ENCODE results near the gene SOAT1.

DNA sequence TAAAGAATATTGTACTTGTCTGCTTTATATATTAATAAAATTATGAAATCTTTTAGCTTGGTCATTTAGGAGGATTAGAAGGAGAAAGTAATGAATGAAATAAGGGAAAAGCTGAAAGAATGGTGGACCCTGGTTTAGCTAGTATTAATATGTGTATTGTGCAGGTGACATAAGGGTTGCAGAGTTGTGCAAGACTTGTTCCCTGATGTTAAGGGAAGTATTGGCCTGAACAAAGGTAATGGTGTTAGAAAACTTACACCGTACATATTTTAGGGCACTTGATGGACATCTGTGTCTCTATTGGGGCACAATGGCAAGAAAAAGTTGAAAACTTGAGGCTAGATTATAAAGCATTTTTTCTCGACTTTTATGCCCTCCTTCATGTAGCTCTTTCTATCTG lies 32.2 kb downstream of the SOAT1 start:
- TF ChIP-seq ZNF560 (tag by site-specific recombination; IDR thresholded peaks at IDR 0.05; ENCODE audit: borderline replicate concordance), result no peak
- TF ChIP-seq, protein P1, sequence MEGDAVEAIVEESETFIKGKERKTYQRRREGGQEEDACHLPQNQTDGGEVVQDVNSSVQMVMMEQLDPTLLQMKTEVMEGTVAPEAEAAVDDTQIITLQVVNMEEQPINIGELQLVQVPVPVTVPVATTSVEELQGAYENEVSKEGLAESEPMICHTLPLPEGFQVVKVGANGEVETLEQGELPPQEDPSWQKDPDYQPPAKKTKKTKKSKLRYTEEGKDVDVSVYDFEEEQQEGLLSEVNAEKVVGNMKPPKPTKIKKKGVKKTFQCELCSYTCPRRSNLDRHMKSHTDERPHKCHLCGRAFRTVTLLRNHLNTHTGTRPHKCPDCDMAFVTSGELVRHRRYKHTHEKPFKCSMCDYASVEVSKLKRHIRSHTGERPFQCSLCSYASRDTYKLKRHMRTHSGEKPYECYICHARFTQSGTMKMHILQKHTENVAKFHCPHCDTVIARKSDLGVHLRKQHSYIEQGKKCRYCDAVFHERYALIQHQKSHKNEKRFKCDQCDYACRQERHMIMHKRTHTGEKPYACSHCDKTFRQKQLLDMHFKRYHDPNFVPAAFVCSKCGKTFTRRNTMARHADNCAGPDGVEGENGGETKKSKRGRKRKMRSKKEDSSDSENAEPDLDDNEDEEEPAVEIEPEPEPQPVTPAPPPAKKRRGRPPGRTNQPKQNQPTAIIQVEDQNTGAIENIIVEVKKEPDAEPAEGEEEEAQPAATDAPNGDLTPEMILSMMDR (tag by site-specific recombination; IDR thresholded peaks at IDR 0.05), result no peak
- TF ChIP-seq ZFP41 (tag by site-specific recombination; IDR thresholded peaks at IDR 0.05; ENCODE audit: borderline replicate concordance), result no peak
- no peak for TF ChIP-seq ZNF274 (IDR thresholded peaks at IDR 0.05; ENCODE audit: low read length)
- no peak for TF ChIP-seq ZNF274 (tag by site-specific recombination; IDR thresholded peaks at IDR 0.05; ENCODE audit: borderline replicate concordance)
- no peak for TF ChIP-seq ZNF629 (tag by site-specific recombination; IDR thresholded peaks at IDR 0.05)

All from HEK293 (cell line).